GM12878 (cell line): ENCODE results near the gene MPRIP. TPM values are rescaled to one million over a fixed set of nuclear protein-coding genes. Genes with fewer than 3 reads are reported as not detected.

Experiments used
- ATAC-seq: fragments of 200-7000 bp; cut with Tn5 transposase; 3 replicates; pipeline ENCODE4 v1.9.1; 2020; ENCODE audit warnings: mild to moderate bottlenecking, moderate library complexity
- BruUV-seq: library from RNA; stranded (reverse); fragments of 400-500 nt; replicated peaks from 2 replicates; lab custom pipeline; 2021; lab: Mats Ljungman, UMichigan
- CTCF ChIA-PET: fragments of 300-600 bp; sonication (Branson Sonifier 250); formaldehyde crosslinking; extraction: SDS; loops from one replicate; lab custom pipeline; 2021; ENCODE audit warnings: inconsistent platforms; lab: Yijun Ruan, JAX
- POLR2A ChIA-PET: fragments of 350-600 bp; formaldehyde crosslinking; extraction: SDS; loops from one replicate; lab custom pipeline; 2021; ENCODE audit warnings: inconsistent platforms; lab: Charles Lee
- RAD21 ChIA-PET: fragments of 300-600 bp; sonication (Branson Sonifier 250); formaldehyde crosslinking; loops from one replicate; lab custom pipeline; 2023; ENCODE audit warnings: antibody characterized with exemption; ENCODE audit not compliant: unreplicated experiment; lab: Charles Lee
- SMC1A ChIA-PET: fragments of 300-600 bp; sonication (Branson Sonifier 250); formaldehyde crosslinking; loops from one replicate; lab custom pipeline; 2023; ENCODE audit not compliant: unreplicated experiment, uncharacterized antibody; lab: Charles Lee
- DNase-seq: peaks from one replicate; pipeline ENCODE4 v3.0.0-alpha.2; 2011; ENCODE audit warnings: low read depth, low spot score
- FAIRE-seq: peaks from 3 replicates; lab custom pipeline; 2011; peaks lifted over from hg19 to GRCh38; lab: Jason Lieb, UNC
- H2AFZ ChIP-seq: 2 replicates; pipeline ENCODE4 v1.6.0; 2011; ENCODE audit warnings: low read depth, low read length, control low read depth; ENCODE audit not compliant: control insufficient read depth
- H3K27ac ChIP-seq: 2 replicates; pipeline ENCODE4 v1.5.1; 2011; ENCODE audit warnings: control low read depth; ENCODE audit not compliant: control insufficient read depth, insufficient read depth
- H3K27me3 ChIP-seq, 2 experiments: replicated peaks in 1 of 2; 2 replicates each; pipeline versions ENCODE4 v1.6.0 to v1.6.1; 2011; ENCODE audit warnings: low read length in 1 of 2; ENCODE audit not compliant: control insufficient read depth in 2 of 2, insufficient read depth in 2 of 2
- H3K36me3 ChIP-seq, 2 experiments: 2 replicates each; pipeline ENCODE4 v1.5.1; 2011; ENCODE audit warnings: low read length in 1 of 2; ENCODE audit not compliant: control insufficient read depth in 2 of 2, insufficient read depth in 2 of 2
- H3K4me1 ChIP-seq: 2 replicates; pipeline ENCODE4 v1.6.1; 2011; ENCODE audit warnings: mild to moderate bottlenecking, low read length, moderate library complexity, mixed read lengths; ENCODE audit not compliant: control insufficient read depth, insufficient read depth
- H3K4me2 ChIP-seq: 2 replicates; pipeline ENCODE4 v1.6.0; 2011; ENCODE audit warnings: control low read depth; ENCODE audit not compliant: control insufficient read depth, insufficient read depth
- H3K4me3 ChIP-seq: fragments of 200-600 bp; sonication (generic); 2 replicates; pipeline ENCODE4 v1.5.1; 2016
- H3K79me2 ChIP-seq: 2 replicates; pipeline ENCODE4 v1.6.0; 2011; ENCODE audit warnings: low read length; ENCODE audit not compliant: control insufficient read depth, insufficient read depth
- H3K9ac ChIP-seq: 2 replicates; pipeline ENCODE4 v1.8.0; 2011; ENCODE audit warnings: low read length, control low read depth, mixed read lengths; ENCODE audit not compliant: control insufficient read depth, insufficient read depth
- H3K9me3 ChIP-seq: replicated peaks from 3 replicates; pipeline ENCODE4 v1.5.1; 2011; ENCODE audit warnings: mild to moderate bottlenecking, low read length; ENCODE audit not compliant: control insufficient read depth, insufficient read depth
- H4K20me1 ChIP-seq: 2 replicates; pipeline ENCODE4 v1.6.0; 2011; ENCODE audit not compliant: control insufficient read depth, insufficient read depth
- ATF7 ChIP-seq: fragments of 450-650 bp; IDR thresholded peaks from 2 replicates; pipeline ENCODE4 v1.6.1; 2016; ENCODE audit warnings: low read depth, mild to moderate bottlenecking
- BACH1 ChIP-seq: fragments of 450-650 bp; IDR thresholded peaks from 2 replicates; pipeline ENCODE4 v1.6.1; 2017; ENCODE audit warnings: mild to moderate bottlenecking, borderline replicate concordance
- BHLHE40 ChIP-seq, 2 experiments: fragments of 450-650 bp in 1 of 2; IDR thresholded peaks; 2 replicates each; pipeline ENCODE4 v1.6.1; 2011 to 2017; ENCODE audit warnings: low read depth in 2 of 2, borderline replicate concordance in 1 of 2, improper control_type of control experiment in 1 of 2, low read length in 1 of 2, mild to moderate bottlenecking in 1 of 2
- CBX5 ChIP-seq: sonication (generic); IDR thresholded peaks from 2 replicates; pipeline ENCODE4 v1.6.1; 2016; ENCODE audit warnings: low read depth, moderate library complexity, mild to moderate bottlenecking, inconsistent platforms
- ETV6 ChIP-seq, 2 experiments: fragments of 450-650 bp in 1 of 2; IDR thresholded peaks in 1 of 2; conservative IDR thresholded peaks in 1 of 2; 2 replicates each; pipeline ENCODE4 v1.6.1; 2014; ENCODE audit warnings: antibody characterized with exemption in 1 of 2, borderline replicate concordance in 1 of 2, low read depth in 1 of 2, mild to moderate bottlenecking in 1 of 2, moderate library complexity in 1 of 2
- MYB ChIP-seq: fragments of 150-350 bp; IDR thresholded peaks from 2 replicates; pipeline ENCODE4 v1.6.1; 2014; ENCODE audit warnings: mild to moderate bottlenecking, low read depth, low read length, borderline replicate concordance
- NRF1 ChIP-seq: conservative IDR thresholded peaks from 2 replicates; pipeline ENCODE4 v1.6.1; 2011; ENCODE audit warnings: mild to moderate bottlenecking, low read depth, low read length, improper control_type of control experiment
- RUNX3 ChIP-seq: IDR thresholded peaks from 2 replicates; pipeline ENCODE4 v1.6.1; 2012; ENCODE audit warnings: low read length, inconsistent platforms
- SP1 ChIP-seq: IDR thresholded peaks from one replicate; pipeline ENCODE4 v1.6.1; 2011; ENCODE audit warnings: low read depth, low read length
- SRF ChIP-seq, 2 experiments: IDR thresholded peaks; 2 replicates each; pipeline ENCODE4 v1.6.1; 2011; ENCODE audit warnings: low read depth in 2 of 2, low read length in 2 of 2, mild to moderate bottlenecking in 1 of 2, moderate library complexity in 1 of 2
- TCF7 ChIP-seq: IDR thresholded peaks from 2 replicates; pipeline ENCODE4 v1.6.1; 2014; ENCODE audit warnings: antibody characterized with exemption, borderline replicate concordance
- ZNF24 ChIP-seq: fragments of 450-650 bp; IDR thresholded peaks from 2 replicates; pipeline ENCODE4 v1.6.1; 2017; ENCODE audit warnings: antibody characterized with exemption, mild to moderate bottlenecking
- WGBS: methylation state at CpG from one replicate; pipeline ENCODE4 v1.1.6; 2016; ENCODE audit warnings: low lambda C conversion rate; ENCODE audit not compliant: insufficient replicate concordance, insufficient coverage; ENCODE audit errors: missing lambda C conversion rate; 5-methylcytosine and 5-hydroxymethylcytosine counted together
- in situ Hi-C: fragments of 300-500 bp; cut with MboI; formaldehyde crosslinking; loops from 9 replicates; pipeline ENCODE4 v1.14.3; 2018; ENCODE audit warnings: mixed read lengths
- intact Hi-C: fragments of 100-400 bp; cut with micrococcal nuclease; formaldehyde crosslinking; loops from one replicate; pipeline ENCODE4 v1.14.2; 2022; ENCODE audit not compliant: unreplicated experiment
- polyA plus RNA-seq, 11 experiments: library from polyadenylated mRNA; depleted of rRNA in 4 of 11; unstranded in 6 of 11; stranded (reverse) in 5 of 11; fragments of >200 nt; fragmentation: Nextera tagmentation in 4 of 11; fragmentation: Illumina TruSeq in 1 of 11; extraction: Ambion mirVana in 4 of 11; extraction: Trizol in 1 of 11; gene quantifications; 1 replicate in 1 of 11; 2 replicates in 10 of 11; pipeline versions ENCODE4 v1.2.1 to v1.2.3, GENCODE V29; 2011 to 2016; ENCODE audit warnings: inconsistent platforms in 2 of 11, missing spikeins in 2 of 11, low read depth in 1 of 11
- total RNA-seq, 4 experiments: library from RNA; depleted of rRNA in 3 of 4; stranded (reverse); fragments of >200 nt in 3 of 4; fragmentation: Illumina TruSeq in 1 of 4; extraction: Trizol in 1 of 4; gene quantifications; 2 replicates each; pipeline versions ENCODE4 v1.2.1 to v1.2.3, GENCODE V29; 2013 to 2021
- TF ChIP-seq, protein P1 (sequence below): IDR thresholded peaks from 2 replicates; pipeline ENCODE4 v1.6.1; 2011; ENCODE audit warnings: mild to moderate bottlenecking, low read depth, low read length, moderate library complexity; ENCODE audit not compliant: insufficient replicate concordance
- TF ChIP-seq, protein P2 (sequence below): fragments of 450-650 bp; IDR thresholded peaks from 2 replicates; pipeline ENCODE4 v1.6.1; 2017; ENCODE audit warnings: mild to moderate bottlenecking, moderate library complexity
- TF ChIP-seq, protein P3 (sequence below): IDR thresholded peaks from 2 replicates; pipeline ENCODE4 v1.6.1; 2012; ENCODE audit warnings: low read length, inconsistent platforms

Gene MPRIP
- total and polyA plus RNA-seq, 10 of the 15 experiments (the other 5 are each of a cell fraction or from before 2014, with no cell fraction given) = 16.5 to 168 (median 71.7) TPM

DNA sequence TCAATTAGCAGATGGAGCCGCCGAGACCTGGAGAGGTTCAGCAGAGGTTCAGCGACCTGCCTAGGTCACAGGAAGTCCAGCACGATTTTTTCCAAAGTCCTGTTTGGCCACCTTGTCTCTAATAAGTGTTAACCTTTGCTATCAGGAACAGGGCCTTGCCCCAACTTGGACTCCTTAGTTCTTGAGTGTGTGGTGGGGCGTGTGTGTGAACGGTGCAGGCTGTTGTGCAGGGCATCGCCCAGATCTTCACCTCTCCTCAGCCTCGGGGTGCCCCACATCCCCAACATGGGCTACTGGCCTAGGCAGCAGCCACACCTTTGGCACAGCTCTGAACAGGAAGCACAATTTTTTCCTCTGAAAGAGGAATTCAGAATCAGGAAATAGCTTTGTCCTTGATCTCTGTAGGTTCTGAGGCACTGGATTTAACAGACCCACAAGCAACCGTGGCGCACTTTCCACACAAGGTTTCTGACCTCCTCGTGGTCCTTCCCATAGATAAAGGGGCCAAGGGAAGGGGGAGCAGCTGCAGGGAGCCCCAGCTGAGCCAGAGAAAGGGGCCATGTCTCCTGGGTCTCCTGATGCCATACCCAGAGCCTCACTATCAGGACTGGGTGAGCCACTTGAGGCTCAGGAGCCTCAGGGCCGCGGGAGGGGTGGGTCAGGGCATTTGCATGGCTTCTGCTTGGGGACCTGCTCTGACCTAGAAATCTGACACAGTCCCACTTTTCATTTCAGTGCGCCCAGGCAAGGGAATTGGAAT lies 10.4 kb downstream of the MPRIP start:
- Histone ChIP-seq H3K27me3 (no peaks in the 10 kb centered on the region), H3K4me3 (no peak overlapping the region), H3K4me1 (peaks cover 22% of the 10 kb centered on the region), H2AFZ (no peak overlapping the region), H3K9ac (no peak overlapping the region), H3K79me2 (peaks cover 65% of the 10 kb centered on the region), H3K27ac (no peak overlapping the region), H3K36me3 (peaks cover 4 to 8% of the 10 kb centered on the region in 2 experiments), H4K20me1 (peaks cover 10% of the 10 kb centered on the region; the same call in 1 of the 2 replicates), H3K4me2 (no peak overlapping the region), H3K9me3 (no peaks in the 10 kb centered on the region)
- CTCF ChIA-PET = interaction anchor here (1.7 kb wide), 1 partner anchor 36 kb away, joined by 6 read pairs; no protein-coding TSS in a partner anchor
- in situ Hi-C loops = no loop called here
- POLR2A ChIA-PET = no interaction called here
- ATAC-seq = no peak
- no peak for DNase-seq
- WGBS = 84% methylated on average over 14 of the region's 14 CpGs
- intact Hi-C loops = no loop called here
- SMC1A ChIA-PET = interaction anchor here (1.4 to 1.6 kb wide), 2 partner anchors 9 to 18 kb away, joined by 5 to 6 read pairs; no protein-coding TSS in a partner anchor
- FAIRE-seq = no peak
- no TSS peak for BruUV-seq
- TF ChIP-seq CBX5 (no peak), SP1 (no peak), ZNF24 (no peak), ETV6 (conservative IDR thresholded peaks at IDR 0.05 in 1 of 2, IDR thresholded peaks at IDR 0.05 in 1 of 2; ENCODE audit: borderline replicate concordance in 1 of 2, low read depth in 1 of 2) (no peak), ATF7 (no peak), SRF (IDR thresholded peaks at IDR 0.05; ENCODE audit: low read depth in 2 of 2, low read length in 2 of 2) (no peak), RUNX3 (no peak), MYB (no peak), BHLHE40 (IDR thresholded peaks at IDR 0.05; ENCODE audit: borderline replicate concordance in 1 of 2, low read depth in 2 of 2, low read length in 1 of 2) (no peak), TCF7 (no peak), NRF1 (no peak), BACH1 (no peak)
- TF ChIP-seq, protein P1, sequence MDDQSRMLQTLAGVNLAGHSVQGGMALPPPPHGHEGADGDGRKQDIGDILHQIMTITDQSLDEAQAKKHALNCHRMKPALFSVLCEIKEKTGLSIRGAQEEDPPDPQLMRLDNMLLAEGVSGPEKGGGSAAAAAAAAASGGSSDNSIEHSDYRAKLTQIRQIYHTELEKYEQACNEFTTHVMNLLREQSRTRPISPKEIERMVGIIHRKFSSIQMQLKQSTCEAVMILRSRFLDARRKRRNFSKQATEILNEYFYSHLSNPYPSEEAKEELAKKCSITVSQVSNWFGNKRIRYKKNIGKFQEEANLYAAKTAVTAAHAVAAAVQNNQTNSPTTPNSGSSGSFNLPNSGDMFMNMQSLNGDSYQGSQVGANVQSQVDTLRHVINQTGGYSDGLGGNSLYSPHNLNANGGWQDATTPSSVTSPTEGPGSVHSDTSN = no peak
- TF ChIP-seq, protein P2, sequence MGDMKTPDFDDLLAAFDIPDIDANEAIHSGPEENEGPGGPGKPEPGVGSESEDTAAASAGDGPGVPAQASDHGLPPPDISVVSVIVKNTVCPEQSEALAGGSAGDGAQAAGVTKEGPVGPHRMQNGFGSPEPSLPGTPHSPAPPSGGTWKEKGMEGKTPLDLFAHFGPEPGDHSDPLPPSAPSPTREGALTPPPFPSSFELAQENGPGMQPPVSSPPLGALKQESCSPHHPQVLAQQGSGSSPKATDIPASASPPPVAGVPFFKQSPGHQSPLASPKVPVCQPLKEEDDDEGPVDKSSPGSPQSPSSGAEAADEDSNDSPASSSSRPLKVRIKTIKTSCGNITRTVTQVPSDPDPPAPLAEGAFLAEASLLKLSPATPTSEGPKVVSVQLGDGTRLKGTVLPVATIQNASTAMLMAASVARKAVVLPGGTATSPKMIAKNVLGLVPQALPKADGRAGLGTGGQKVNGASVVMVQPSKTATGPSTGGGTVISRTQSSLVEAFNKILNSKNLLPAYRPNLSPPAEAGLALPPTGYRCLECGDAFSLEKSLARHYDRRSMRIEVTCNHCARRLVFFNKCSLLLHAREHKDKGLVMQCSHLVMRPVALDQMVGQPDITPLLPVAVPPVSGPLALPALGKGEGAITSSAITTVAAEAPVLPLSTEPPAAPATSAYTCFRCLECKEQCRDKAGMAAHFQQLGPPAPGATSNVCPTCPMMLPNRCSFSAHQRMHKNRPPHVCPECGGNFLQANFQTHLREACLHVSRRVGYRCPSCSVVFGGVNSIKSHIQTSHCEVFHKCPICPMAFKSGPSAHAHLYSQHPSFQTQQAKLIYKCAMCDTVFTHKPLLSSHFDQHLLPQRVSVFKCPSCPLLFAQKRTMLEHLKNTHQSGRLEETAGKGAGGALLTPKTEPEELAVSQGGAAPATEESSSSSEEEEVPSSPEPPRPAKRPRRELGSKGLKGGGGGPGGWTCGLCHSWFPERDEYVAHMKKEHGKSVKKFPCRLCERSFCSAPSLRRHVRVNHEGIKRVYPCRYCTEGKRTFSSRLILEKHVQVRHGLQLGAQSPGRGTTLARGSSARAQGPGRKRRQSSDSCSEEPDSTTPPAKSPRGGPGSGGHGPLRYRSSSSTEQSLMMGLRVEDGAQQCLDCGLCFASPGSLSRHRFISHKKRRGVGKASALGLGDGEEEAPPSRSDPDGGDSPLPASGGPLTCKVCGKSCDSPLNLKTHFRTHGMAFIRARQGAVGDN = no peak
- TF ChIP-seq, protein P3, sequence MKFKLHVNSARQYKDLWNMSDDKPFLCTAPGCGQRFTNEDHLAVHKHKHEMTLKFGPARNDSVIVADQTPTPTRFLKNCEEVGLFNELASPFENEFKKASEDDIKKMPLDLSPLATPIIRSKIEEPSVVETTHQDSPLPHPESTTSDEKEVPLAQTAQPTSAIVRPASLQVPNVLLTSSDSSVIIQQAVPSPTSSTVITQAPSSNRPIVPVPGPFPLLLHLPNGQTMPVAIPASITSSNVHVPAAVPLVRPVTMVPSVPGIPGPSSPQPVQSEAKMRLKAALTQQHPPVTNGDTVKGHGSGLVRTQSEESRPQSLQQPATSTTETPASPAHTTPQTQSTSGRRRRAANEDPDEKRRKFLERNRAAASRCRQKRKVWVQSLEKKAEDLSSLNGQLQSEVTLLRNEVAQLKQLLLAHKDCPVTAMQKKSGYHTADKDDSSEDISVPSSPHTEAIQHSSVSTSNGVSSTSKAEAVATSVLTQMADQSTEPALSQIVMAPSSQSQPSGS = no peak
- RAD21 ChIA-PET = no interaction called here
